A172 (cell line): ENCODE results near the gene RALA. TPM values are rescaled to one million over a fixed set of nuclear protein-coding genes. Genes with fewer than 3 reads are reported as not detected.

Experiments used
- DNase-seq: peaks from one replicate; pipeline ENCODE4 v3.0.0-alpha.2; 2015; ENCODE audit warnings: low spot score
- total RNA-seq: library from RNA; depleted of rRNA; stranded (reverse); fragments of >200 nt; shearing (Covaris generic); gene quantifications from 2 replicates; pipeline ENCODE4 v1.2.3, GENCODE V29; 2014

The RALA gene
- total RNA-seq, 1 experiment from 2014 or later = 32.4 TPM

DNA sequence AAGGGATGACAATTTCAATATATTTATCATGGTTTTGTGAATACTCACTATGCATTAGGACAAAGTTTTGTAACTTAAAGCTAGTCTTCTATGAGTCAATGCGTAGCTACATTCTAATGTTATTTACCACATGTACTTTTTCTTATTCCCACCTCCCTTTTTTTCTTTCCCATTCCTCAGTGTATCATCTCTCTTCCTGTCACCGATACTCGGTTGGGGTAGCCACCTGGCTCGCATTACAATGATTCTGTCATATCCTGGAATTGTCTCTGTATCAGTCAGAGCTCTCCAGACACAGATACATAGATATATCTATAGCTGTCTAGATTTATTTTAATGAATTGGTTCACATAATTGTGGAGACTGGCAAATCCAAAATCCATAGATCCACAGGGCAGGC lies 9.8 kb upstream of the RALA start:
- DNase-seq = no peak

DNA sequence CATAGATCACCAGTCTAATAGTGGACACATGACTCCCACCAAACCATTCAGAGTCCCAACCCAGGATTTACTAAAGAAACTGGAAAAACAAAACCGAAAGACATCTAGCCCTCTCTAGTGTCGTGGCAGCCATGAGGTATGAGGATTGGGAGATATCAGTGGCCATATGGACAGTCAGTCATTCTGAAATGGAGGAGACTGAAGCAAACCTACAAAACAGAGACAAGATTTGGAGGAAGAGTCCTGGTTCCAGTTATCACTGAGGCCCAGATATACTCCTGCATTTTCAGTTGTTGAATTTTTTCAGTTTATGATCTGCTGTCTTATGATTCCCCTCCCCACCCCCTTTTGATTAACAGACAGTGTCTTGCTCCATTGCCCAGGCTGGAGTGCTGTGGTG lies 9.1 kb upstream of the RALA start:
- no peak for DNase-seq

DNA sequence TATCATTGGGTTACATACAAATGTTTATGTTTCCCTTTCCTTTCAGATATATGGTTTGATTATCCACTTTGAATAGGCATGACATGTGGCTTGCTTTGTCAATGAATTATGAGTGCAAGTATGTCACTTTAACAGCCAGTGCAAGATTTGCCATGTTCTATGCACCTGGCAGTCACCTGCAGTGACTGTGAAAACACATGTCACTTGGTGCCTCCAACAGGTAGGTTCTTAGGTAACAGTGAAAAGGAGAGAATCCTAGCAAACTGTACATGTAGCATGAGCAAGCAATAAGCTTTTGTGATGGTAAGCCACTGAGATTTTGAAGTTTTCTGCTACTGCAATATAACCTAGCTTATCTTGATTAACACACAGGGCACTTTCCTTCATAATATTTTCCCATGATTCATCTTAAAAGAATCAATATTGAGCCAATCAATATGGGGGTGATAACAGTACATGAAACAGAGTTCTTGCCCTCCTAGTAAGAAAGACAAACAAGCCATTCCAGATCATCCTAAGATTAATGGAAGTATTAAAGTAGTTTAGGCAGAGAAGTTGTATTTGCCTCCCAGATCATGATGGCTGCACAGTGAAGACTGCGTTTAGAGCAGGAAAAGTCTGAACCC lies 7.9 kb upstream of the RALA start:
- no peak for DNase-seq

DNA sequence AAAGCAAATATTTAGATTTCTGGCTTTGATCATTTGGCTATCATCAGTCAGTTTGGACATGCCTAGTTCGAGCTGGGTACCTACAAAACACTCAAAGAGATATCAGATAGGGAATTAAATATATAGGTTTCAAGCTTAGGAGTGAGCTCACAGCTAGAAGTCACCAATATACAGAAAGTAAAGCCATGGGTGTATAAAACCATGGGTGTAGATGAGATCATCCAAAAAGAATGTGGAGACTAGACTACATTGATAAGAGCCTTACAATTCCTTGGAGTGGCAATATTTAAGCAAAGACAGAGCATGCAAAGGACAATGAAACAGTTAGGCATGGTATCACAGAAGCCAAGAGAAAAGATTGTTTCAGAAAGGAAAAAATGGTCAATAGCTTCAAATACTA lies 7.2 kb upstream of the RALA start:
- DNase-seq = peak; percentile 49

DNA sequence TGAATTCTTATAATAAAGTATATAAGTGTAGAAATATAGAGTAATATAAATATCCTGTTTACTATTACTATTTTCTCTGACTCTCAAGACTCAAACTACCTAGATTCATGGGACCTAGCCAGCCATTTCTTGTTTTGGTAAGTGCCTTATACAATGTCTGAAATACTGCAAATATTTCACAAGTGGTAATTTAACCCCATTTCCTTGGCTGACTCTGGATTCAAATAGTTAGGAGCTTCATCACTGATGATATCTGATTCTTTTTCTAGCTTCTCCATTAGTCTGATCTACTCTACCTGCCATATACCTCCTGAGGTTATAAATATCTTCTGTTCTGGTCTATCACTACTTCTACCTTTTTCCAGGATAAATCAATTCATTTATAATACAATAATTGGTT lies 6.4 kb upstream of the RALA start:
- DNase-seq = no peak

DNA sequence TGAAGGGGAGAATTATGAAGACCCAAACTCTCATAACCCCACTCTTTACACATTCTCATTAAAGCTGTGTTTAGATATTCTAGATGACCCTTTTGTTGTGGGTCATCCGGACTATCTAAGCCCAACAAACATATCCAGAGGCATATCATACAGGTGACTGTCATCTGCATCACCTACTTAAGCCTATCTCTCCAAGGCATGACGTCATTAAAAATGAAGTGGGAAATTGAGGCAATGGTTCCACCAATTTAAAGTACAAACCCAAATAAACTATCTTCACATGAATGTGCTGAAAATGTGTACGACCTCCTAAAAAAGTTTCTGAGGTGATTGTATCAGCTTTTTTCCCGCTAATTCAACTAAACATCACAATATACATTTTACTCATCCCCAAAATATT lies 4.5 kb upstream of the RALA start:
- no peak for DNase-seq

DNA sequence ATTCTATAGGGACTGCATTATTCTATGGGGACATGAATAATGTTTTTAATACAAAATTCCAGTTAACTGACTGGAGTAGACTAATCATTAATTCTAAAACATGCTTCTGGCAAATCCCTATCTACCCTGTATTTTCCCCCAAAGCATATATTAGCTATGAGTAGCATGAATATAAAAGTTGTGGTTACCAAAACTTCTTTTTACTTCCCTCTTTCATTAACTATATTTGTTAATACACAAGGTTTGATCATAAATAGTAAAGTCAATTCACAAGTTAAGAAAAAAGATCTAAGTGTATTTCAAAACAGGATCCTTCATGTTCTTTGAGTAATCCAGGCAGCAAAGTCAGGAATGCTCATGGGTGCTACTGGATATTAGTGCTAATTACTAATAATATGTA lies 2.9 kb upstream of the RALA start:
- DNase-seq = no peak

DNA sequence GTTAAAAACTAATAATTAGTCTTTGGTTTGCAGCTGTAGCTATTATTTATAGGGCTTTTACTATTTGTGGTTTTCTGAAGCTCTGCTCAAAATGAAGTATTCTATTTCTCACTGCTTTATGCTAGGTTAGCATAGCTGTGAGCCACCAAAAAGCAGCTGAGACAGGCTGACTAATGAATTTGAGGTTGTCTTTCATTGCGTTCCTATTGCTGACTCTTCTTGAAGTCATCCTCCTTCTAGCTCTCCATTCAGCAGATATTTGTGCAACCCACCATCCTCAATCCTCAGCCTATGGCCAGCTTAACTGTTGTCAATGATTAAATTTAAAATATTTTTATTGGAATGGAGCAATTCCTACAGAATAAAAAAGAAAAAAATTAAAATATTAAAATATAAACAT lies 2.1 kb upstream of the RALA start:
- DNase-seq = peak; percentile 77

DNA sequence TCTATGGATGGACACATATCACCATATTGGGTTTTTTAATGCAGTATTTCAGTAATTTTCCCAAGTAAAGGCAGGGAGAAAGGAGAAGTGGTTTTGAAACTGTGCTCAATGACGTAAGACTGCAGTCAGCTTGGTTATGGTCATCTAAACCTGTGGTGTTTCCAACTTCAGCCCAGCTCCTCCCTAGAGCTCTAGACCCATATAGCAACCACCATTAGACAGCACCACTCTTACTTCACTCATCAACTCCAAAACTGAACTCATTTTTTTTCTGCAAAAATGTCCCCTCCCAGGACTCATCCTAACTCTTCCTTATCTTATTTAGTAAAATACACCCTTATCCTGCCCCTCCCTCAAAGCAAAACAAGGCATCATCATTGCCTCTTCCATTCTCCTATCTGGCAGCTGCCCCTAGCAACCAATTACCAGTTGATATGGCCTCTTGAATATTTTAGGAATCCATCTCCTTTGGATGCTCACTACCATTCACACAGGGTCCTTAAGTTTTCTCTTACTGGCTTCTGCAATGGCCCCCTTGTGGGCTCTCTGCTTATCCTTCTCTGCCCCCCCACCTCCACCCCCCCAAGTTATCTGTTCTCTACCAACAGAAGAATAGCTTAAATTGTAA lies 1.5 kb upstream of the RALA start:
- no peak for DNase-seq

DNA sequence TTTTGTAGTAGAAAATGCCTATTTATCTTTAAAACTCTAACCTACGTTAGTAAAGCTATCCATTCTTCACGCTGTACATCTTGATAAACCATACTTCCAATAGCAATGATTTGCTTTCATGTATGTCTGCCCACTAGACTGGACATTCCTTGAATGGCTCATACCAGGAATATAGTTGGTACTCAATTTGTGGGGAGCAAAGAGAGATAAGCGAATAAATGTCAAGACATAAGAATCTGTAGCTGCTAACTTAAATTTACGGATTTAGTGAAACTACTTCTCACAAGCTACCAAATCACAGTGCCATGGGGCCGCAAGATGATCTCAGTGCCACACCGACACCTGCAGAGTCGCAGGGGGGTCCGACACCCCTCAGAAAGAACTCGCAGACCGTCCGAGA lies 763 bp upstream of the RALA start:
- DNase-seq = no peak

DNA sequence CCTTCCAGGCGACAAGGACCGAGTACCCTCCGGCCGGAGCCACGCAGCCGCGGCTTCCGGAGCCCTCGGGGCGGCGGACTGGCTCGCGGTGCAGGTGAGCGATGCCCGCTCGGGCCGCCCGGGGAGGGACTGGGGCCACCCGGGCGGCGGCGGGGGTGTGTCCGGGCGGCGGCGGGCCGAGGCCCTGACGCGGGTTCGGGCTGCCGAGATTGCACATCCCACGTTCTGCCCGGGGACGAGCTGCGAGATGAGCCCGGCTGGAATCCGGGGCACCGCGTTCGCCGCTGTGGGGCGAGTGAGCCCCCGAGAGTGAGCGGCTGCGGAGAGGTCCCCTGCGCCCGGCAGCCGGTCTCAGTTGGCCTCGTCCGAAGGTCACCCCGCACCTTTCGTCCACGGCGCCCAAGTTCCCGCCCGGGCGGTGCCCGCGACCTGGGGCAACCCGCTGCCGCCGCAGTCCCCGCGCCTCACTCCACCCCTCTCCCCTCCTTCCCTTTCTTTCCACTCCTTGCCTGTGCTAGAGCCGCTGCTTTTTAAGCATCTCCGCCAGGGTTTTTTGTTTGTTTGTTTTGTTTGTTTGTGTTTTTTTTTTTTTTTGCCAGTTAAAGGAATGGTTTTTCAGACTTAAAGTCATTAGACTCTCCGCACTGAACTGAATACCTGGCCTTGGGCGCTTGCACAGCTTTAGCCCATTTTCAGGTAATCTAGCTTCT lies 515 bp downstream of the RALA start:
- no peak for DNase-seq

DNA sequence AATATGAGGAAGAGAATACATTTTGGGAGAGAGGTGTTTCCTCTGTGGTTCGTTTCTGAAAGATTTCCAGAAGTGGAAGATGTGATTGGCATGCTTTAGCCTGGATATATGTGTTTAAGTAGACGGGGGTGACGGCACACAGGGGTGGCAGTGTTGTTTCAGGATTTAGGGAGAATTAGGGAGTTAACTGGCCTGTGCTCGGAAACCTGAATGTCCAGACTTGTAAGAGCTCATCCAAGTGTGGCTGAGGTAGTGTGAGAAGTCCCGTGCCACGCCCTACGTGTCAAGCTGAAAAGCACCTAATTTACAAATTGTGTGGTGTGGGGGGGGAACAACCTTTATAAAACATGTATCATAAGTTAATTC lies 1.1 kb downstream of the RALA start:
- DNase-seq = peak; percentile 44

DNA sequence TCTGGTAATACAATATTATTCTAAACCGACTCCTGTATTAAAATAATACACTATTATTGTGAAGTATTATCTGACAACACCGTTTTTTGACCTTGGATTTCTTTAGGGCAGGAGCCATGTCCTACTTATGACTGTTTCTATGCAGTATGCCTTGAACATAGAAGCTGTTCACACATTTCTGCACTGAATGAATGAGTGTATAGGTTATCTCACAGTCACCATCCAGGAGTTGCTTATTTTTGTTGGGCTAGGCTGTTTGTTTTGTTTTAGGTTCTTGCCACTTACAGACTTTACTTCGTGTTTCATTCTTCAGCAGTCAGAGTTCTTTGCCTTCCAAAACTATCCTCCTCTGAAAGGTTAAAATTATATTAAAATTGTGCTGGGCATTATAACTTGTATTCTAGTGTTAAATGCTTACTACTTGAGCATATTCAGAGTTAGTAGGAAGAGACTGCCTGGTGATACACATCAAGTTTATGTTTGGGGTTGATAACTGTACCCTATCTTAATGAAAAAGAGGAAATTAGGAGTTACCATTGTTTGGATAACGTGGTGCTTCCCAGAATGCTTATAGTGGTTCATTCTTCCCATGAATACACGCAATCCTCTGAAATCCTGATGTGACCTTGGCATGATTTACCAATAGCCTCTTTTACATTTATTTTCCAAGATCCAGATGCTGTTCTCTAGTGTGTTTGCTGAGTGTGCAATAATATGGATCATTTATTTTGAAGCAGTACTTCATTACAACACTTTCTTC lies 1.7 kb downstream of the RALA start:
- DNase-seq = no peak

DNA sequence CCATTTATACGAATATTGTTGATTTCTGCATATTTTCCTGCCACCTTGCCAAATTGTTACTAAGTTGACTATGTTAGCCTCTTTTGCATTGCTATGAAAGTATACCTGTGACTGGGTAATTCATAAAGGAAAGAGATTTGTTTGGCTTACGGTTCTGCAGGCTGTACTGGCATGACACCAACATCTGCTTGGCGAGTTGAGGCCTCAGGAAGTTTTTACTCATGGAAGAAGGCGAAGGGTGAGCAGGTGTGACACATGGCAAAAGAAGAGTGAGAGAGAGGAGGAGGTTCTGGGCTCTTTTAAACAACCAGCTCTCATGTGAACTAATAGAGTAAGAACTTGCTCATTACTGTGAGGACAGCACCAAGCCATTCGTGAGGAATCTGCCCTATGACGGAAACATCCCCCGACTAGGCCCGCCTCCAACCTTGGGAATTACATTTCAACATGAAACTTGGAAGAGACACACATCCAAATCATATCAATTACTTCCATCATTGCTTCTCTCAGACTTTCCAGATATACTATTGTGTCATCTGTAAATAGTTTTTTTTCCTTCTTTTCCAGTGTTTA lies 8.4 kb downstream of the RALA start:
- no peak for DNase-seq

DNA sequence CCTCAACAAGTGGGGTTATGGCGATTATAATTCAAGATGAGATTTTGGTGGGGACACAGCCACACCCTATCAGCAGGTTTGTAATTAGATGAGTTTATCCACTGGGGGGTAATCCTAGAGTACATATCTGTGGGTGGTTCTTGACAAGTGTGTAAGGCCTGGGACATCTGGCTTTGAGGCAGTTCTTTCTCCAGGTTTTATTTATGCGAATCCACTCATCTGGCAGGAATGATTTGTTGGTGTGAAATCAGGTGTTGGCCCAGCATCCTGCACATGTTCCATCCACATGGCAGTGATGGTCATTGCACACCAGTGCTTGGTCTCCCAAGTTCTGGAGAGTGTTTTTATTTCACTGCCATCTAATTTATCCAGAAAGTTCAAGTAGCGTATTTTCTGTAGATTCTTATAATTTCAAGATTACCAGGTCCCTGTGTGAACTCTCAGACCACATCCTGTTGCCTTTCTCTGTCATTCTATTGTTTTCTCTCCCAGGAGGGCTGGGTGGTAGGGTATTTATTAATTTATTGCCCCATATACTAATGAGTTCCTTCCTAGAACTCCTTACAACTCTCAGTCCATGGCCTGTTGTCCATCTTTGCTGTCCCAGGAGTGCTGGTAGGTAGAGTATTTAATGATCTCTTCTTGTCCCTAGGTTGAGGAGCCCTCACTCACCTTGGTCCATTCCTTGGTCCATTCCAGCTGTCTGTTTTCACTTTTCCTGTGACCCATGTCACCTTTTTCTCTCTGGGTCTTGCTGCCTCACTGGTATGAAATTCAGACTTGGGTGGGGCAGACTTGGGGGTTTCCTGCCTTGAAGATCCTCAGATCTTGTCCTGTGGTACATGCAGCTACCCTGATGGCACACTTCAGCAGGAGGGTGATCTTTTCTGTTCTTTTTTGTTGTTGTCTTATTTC lies 10.4 kb downstream of the RALA start:
- DNase-seq = peak; percentile 32

DNA sequence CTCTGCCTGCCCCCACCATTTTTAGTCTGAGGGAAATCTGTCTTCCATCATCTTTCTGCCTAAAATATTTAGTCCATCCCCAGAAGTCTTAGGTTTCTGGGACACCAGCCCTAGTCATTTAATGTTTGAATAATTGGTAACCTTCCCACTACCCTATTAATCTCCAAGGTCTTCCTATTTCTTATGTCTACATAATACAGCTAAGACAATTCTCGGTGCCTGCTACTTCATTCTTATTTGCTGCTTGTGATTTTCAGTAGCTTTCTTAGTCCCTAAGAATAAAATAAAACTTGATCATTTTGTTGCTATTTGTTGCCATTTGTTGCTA lies 11.1 kb downstream of the RALA start:
- DNase-seq = no peak

DNA sequence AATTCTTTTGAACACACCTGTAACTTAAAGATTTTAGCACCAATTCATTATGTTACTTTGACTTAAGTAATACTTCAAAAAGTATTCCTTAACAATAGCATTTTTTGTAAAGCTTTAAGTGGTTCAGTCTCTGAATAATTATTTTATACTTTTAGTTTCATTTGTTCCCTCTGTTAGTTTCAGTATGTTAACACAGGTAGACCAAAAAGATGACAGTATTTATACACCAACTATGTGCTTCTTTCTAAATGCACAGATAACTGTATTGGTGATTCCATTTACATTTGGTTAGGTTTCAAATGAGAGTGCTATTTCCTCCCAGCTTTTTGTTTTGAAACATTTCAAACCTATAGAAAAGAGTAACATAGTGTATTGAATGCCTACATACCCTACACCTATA lies 14.0 kb downstream of the RALA start:
- DNase-seq = no peak

DNA sequence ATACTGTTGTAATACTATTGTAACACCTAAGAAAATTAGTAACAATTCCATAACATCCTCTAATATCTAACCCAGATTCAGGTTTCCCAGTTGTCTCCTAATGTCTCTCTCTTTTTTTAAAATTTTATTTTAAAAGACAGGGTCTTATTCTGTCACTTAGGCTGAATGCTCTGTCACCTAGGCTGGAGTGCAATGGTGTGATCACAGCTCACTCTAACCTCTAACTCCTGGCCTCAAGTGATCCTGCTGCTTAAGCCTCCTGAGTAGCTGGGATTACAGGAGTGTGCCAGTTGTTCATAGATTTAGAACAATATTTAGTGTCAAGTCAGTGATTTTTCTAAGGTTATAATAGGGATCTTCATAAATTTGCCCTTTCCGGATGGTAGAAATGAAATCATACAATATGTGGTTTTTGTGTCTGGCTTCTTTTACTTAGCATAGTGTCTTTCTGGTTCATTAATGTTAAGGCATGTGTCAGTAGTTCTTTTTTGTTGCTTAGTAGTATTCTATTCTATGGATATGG lies 14.7 kb downstream of the RALA start:
- DNase-seq = no peak

DNA sequence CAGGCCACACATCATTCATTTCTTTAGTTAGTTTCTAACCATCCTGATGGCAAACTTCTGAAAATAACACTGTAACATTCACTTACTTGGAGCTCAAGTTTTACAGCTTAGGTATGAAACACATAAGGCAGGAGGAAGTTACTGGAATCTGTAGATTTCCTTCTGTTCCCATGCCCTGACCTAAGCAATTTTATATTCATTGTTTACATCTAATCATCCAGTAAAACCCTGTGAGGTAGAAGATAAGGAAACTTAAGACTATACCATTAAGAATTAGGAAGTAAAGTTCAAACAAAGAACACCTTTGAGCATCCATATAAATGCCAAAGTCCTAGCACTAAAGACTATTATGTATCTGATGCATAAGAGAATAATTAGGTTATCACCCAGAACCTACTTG lies 19.5 kb downstream of the RALA start:
- DNase-seq = no peak

DNA sequence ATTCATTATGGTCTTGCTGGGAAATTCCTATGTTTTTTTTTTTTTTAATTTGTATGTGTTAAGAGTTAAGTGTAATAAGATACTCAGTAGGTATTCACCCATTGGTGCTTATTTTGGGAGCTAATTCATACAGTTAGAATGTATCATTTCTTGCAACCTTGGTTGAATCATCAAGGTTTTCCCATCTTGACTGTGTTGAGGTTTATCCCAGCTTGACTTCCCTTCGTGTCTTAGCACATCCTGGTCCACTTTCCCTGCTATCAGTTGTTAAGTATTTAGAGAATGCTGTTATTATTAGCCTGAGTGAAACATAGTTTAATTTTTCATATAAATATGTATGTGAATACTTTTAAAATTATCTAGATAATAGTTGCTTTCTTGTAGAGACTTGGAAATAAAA lies 20.8 kb downstream of the RALA start:
- DNase-seq = no peak
